A549 (cell line): Measurements from ENCODE around the gene GLIPR2.

ENCODE experiments used
- CTCF ChIP-seq: fragments of >200 bp; sonication (Bioruptor Twin); formaldehyde crosslinking; IDR thresholded peaks from 3 replicates; pipeline ENCODE4 v1.5.1; 2016
- KDM1A ChIP-seq: fragments of 200-600 bp; sonication (generic); IDR thresholded peaks from 2 replicates; pipeline ENCODE4 v1.6.1; 2016; ENCODE audit warnings: low read depth, mild to moderate bottlenecking
- NR3C1 ChIP-seq: fragments of >200 bp; sonication (Bioruptor Twin); formaldehyde crosslinking; IDR thresholded peaks from 3 replicates; pipeline ENCODE4 v1.6.1; 2017
- ZFP36 ChIP-seq: fragments of 450-650 bp; IDR thresholded peaks from 2 replicates; pipeline ENCODE4 v1.6.1; 2014; ENCODE audit warnings: borderline replicate concordance; ENCODE audit not compliant: partially characterized antibody

- TF ChIP-seq CTCF (no peak), NR3C1 (no peak), ZFP36 (no peak), KDM1A (no peak)
Measured at GRCh38 chr9:36137392-36138004, 965 bp downstream of the GLIPR2 start.
